Hematopoietic multipotent progenitor cell treated with erythropoietin and hydrocortisone succinate and interleukin-3 and kit ligand, for 17 days (in vitro differentiated cells): ENCODE data around the gene TRIO.

ENCODE experiments used
- DNase-seq: peaks from one replicate; pipeline ENCODE4 v3.0.0-alpha.2; 2015; ENCODE audit warnings: low spot score

The TRIO gene

DNA sequence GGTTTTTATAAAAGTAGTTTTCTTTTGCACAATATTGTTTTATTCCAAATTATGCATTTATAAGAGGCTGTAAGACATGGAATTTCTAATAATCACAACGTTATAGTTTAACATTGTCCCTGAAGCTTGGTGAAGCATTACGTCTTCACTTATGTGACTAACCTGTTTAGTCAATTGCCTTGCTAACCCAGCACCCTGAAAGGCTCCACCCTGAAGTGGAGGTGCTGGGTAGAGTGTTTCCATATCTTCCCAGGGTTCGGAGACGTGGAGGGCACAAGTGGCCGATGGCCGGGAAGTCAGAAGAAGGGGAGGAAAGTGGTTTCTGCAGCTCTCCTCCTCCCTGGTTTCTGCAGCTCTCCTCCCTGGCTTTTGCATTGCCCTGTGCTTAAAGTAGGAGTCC lies 83.4 kb downstream of the TRIO start:
- DNase-seq: no peak

DNA sequence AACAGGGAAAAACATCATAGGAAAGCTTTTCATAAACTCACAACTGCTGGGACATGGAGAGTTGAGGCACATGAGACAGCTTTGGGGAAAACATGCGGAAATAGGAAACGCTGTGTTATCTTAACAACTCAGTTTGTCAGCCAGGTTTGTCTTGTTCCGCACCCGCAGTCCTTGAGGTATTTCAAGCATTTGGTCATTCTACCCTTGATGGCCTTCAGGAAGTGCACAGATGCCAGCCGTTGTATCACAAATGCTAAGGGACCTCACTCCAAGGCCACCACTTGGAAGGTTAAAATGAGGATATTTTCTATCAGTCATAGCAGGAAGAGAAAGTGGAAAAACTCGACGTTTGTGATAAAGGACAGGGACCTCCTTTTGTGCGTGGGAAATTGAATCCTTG lies 83.8 kb downstream of the TRIO start:
- DNase-seq: no peak

DNA sequence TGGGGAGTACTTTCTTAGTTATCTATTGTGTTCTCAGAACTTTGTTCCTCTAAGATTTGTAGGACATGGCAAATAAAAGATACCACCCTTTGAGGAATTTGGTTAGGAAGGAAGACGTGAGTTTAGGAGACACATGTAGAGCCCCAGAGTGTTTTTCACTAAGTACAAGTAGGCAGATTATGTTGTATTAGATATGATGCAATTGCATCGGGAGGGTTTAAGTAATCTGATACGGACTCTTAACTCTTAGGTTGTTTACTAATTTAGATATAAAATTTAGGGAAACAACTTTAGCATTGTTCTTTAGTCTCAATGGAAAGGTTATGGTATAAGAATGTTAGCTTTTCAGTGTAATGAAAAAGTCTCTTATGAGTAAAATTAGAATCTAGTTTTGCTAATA lies 84.4 kb downstream of the TRIO start:
- DNase-seq: no peak

DNA sequence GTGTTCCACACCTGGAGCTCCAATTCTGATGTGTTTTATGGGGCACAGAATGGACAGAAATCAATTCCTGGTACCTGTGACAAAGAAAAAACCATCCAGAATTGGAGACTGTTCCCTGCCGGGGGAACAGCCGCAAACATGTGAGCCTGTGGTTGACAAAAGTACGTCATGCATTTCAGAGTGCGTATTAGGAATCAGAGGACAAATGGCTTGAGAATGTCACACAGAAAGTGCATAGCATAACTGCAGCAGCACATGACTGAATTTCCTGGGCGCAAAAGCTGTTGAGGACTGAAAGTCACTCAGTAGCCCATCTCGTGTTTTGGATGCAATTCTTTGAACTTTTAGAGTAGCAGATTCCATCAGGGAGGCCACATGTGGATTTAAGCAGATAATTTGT lies 85.1 kb downstream of the TRIO start:
- DNase-seq: no peak

DNA sequence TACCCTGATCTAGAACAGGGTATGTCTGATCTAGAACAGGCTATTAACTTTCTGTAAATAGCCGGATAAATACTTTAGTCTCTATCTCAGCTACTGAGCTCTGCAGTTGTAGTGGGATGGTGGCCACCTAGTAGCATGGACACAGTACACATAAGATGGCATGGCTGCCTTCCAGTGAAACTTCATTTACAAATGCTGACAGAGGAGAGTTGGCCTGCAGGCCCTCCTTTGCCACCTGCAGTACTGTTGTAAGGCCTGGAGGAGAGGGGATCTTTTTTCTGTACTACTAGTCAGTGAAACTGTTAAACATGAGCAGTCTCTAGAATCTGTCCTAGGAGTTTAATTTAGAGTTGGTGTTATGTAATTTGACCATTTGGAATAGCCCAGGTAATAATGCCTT lies 86.0 kb downstream of the TRIO start:
- DNase-seq: no peak

DNA sequence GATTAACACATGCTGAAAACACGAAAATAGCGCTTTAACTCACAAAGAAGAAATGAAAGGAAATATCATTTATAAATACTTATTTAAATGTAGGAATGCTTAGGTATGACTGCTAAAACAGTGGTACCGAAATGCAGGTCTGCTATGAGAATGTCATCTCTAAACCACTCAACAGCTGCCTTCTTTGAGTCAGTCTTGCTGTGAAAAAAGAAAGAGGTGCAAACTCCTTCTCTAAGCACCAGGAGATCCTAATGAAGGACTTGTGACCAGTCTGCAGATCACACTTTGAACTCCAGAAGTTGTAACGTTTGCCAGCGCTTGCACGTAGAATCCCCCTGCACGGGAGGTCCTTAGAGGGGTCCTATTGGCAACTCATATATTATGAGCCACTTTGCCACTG lies 86.6 kb downstream of the TRIO start:
- no peak for DNase-seq

DNA sequence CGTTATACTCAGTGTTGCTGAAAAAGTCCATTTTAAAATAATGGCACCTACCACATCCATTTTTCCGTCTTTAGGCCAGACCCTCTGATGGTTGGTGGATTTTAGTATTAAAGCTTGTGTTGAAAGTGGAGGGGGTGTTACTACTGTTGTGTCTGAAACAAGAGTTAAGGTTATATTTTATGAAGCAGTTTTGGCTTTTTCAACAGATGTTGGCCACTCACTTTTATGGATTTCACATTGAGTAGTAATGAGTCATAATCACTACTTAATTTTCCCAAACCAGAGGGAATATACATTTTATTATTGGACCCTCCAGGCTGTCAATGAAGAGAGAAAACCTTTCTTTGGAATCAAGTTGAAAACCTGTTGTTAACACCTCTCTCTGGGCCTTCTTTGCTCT lies 88.0 kb downstream of the TRIO start:
- DNase-seq: no peak

DNA sequence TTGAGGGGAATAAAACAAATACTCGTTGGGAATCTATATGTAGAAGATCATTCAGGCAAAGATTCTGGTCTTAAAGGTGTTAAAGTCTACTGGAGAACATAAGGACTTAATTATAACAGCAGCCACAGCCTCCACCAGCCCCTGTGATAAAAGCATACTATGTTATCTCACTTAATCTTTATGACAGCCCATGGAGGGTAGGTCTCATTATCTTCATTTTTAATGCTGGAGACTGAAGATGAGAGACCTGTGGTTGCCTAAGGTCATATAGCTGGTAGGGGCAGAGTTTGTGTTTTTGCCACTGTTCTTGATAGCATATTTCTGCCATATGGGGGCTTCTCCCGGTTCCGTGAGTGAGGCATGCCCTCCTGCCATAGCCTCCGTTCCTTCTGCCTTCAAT lies 88.7 kb downstream of the TRIO start:
- DNase-seq: no peak

DNA sequence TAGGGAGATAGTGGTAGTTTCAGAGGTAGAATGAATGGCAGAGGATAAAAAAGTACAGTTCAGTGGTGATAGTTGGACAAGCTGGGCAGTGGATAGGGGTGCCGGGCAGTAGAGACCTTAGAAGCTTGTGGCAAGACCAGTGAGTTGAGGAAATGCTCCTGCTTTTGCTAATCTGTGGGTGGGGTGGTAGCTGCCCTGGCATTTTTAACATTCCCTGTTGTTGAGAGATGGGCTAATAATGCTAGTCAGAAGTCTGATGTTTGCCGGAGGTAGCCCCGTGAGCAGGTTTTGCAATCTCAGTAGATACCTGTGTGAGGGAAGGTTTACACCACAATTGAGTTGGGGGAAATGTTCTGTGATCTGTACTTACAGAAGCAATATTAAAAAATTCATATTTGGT lies 91.1 kb downstream of the TRIO start:
- no peak for DNase-seq

DNA sequence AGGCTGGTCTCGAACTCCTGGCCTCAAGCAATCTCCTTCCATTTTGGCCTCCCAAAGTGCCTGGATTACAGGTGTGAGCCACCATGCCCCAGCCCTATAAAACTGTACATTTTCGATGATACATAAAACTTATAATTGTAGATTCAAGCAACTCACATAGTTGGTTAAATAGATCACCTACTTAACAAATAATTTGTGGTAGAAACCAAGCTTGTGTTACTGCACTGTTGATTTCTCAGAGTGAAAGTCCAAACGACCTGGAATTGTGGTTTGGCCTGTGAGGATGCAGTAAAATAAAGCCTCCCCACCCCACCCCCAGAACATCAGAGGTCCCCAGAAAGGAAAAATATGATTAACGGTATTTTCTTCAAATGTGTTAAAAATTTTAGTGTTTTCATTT lies 92.7 kb downstream of the TRIO start:
- DNase-seq: no peak

DNA sequence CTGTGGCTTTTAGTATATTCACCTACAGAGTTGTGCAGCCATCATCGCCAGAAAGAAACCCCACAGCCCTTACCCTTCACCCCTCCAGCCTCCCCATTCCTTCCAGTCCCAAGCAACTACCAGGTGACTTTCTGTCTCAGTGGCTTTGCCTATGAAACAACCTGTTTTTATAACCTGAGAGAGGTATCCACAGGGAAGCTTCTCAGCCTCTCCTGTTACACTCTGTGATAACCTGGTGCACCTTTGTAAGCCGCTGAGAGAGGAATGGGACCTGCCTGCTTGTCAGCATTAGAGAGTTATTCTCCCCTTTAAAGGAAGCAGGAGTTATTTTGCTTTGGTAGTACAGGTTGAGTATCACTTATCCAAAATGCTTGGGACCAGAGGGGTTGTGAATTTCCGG lies 93.6 kb downstream of the TRIO start:
- no peak for DNase-seq

DNA sequence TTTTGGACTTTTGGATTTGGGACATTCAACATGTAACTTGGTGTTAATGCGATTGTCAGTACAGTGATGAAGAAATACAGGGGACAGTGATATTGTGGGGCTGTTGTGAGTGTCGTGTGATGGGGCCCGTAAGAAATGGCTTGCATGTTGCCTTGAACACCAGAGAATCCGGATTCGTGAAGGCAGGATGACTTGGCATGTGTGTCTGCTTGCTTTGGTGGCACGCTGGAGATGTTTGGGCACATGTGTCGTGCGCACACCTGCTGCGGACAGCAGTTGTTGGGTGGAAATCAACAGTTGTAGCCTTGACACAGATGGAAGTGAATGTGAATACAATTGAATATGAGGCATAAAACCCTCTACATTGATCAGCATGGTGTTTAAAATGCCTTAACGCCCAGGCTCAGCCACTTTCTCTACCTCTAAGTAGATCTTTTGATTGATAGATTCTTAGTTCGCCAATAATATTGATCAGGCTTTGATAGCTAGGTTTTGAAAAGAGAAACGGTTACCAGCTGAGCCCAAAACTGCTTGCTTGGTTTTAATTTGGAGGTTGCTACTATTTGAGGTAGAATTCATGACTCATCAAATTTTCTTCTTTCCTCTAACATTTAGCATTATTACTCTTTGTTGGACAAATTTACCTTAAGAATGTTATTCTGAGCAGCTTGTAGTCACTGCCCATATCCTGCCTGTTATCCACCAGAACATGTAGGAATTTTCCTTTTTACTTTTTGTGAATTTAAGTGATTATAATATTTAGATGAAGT lies 94.4 kb downstream of the TRIO start:
- DNase-seq: no peak

DNA sequence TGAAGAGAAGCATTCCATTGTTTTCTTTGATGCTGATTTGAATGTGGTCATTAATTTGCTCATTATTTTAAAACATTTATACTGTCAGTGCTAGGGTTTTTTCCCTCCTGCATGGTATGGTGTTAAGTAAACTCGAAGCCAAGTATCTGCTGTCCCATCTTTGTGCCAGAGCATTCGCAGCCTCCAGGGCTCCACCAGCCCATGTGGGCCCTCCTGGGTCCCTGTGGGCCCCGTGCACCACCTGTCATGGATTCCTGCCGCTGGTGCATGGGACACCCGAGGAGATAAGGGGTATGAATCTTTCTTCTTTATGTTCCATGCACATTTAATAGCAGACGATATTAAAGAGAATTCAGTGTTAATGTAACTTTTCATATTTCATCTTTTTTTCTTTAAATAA lies 95.1 kb downstream of the TRIO start:
- DNase-seq: no peak

DNA sequence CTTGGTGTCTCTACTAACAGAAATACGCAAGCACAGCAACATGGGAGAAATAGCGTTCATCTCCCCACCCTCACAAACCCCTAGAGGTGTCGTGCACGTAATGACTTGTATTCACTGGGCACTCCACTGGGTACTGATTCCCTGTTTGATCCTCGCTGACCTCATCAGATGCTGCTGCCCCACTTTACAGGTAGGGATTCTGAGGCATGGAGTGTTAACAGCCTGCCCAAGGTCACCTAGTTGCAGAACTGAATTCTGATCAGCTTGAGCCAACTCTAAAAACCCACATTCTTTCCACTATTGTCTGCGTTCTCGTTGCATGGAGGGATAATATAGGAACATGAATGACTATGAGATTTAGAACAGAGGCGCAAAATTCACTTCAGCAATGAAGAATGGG lies 96.3 kb downstream of the TRIO start:
- DNase-seq: no peak

DNA sequence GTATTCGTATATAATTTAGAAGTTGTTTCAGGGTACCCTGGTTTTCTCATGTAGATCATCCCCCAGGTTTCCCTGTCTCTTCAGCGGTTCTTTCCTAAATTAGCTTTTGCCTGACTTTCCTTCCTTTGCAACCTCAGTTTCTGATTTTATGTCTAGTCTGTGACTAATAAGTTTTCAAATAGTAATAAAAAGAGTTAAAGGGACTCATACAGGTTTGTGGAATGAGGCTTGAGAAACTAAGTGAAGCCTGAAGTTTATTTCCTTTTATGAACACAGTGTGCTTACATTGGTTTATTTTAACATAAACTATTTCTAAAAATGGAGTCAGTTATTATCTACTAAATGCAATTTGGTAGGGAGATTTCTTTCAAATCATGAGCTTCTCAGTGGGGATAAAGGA lies 96.8 kb downstream of the TRIO start:
- DNase-seq: no peak

DNA sequence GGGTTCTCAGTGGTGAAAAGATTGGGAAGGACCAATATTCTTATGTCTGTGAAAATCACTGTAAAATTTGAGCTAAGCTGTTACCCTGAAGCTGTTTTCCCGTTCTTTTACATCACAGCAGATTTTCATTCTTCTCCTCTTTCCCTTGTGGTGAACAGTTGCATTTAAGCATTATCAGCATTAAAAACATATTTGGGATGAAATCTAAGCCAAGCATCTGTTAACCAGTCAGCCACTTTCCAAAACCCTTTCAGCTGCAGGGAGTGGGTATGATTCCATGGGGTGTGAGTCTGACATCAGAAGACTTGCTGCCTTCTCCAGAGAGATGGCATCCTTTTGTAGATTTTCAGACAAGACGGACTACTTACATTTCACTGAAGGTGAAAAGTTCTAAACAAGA lies 97.2 kb downstream of the TRIO start:
- no peak for DNase-seq

DNA sequence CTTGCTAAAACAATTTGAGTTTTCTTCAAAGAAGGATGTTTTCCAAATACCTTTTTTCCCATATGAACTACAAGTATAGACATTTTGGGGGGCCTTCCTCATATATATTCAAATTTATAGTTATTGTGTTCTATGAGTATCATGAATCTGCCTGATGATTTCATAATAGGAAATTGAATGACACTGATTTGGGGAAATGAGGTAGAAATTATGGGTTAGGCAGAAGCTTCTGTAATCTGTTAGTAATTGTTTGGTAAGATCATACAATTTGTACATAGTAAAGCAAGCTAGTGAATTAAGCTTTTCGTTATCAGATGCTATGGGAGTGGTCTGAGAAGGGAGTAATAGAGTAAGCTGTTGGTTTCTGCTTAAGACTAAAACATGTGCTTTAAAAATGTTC lies 98.0 kb downstream of the TRIO start:
- DNase-seq: no peak

DNA sequence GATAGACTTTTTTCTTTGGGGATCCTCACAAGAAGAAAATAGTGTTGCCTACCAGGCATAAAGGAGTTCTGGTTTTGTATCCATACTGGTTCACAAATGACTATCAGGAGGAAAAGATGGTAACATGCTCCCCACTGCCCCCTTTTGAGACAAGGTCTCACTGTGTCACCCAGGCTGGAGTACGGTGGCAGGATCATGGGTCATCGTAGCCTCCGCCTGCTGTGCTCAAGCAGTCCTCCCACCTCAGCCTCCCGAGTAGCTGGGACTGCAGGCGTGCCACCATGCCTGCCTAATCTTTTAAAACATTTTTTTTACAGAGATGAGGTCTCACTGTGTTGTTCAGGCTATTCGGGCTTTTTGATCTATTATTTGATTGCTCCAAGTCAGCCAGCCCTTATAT lies 99.3 kb downstream of the TRIO start:
- DNase-seq: no peak

DNA sequence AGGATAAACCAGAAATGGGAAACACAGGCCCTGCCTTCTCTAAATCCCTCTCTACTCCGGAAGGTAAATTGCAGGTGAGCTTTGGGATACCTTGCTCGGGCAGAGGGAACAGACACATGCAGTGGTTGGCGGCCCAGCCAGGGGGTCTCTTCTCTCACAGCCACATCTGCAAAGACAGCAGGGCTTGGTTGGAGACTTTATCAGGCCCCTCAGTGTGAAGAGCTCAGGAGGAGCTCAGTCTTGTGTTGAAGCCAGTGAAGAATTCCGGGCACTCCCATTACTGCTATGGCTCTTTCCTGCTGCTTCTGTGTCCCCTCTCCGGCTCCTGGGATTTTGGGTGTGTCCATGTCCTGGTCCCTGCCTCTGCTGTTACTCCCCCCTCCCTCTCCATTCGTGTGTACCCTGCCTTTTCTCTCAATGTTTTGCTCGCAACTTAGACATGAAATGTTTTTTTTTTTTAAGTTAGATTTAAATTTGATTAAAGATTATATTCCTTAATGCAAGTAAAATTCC lies 99.8 kb downstream of the TRIO start:
- no peak for DNase-seq

DNA sequence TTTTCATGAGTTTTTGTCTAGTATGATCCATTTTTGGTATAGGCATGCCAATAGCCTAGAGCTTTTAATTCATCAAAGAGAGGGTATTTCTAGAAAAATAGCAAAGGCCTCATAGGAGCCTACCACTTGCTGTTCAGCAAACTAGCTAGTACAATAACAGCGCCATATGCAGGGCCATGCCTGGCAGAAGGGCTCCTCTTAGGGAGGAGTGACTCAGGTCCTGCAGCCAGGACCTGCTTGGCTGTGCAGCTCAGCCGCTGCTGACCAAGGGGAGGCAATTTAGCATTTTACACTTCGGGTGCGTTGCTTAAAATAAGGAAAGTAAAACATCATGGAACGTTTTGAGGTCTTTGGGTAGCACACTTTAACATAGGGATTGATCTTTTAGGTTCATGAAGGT lies 100.6 kb downstream of the TRIO start:
- DNase-seq: no peak

DNA sequence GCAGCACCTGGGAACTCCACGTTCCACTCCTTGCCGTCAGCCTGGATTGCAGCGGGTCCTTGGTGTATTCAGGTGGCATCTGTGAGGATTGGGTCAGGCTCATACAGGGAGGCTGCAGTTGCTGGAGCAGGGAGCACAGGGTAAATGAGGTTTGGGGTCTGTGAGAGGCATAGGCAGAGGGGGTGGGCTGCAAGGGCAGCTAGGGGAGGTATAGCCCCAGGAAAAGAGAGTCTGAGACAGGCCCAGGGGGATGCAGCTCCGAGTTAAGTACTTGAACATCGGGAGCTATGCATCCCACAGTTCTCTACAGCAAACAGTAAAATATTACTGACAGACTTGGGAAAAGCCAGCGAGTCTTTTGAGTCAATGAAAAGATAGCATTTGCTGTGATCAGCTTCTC lies 101.6 kb downstream of the TRIO start:
- DNase-seq: no peak

DNA sequence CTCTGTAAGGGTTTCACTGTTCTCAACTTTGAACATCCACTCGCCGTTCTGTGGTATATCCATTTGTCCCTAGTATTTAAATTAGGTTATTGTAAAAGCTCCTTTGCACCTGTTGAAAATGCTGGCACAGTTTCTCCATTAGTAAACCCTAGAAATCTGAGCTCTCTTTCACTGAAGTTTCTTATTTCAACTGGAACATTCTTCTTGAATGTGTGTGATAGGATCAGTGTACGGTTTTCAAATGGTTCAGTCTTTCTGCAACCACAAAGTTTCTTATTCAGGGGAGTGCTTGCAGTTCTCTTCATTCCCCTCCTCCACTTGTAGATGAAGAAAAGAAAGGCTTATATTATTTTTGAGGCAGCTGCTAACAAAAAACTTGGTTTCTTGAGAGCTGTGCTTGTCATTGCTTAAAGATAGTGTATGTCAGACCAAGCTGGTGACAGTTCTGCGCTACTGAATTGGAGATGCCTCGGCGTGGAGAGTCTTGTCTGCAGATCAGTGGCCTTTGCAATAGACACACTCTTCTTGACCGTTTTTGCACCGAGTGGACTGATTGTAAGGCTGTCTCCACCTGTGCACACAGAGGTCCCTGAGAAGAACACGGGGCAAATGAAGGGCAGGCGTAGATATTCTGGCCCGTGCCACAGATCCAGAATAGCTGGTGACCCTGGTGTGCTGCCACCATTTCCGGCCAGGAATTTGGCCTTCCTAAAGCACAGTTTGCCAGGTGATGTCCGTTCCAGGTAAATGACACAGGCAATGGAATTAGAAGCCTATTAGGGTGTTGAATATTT lies 102.2 kb downstream of the TRIO start:
- DNase-seq: no peak

DNA sequence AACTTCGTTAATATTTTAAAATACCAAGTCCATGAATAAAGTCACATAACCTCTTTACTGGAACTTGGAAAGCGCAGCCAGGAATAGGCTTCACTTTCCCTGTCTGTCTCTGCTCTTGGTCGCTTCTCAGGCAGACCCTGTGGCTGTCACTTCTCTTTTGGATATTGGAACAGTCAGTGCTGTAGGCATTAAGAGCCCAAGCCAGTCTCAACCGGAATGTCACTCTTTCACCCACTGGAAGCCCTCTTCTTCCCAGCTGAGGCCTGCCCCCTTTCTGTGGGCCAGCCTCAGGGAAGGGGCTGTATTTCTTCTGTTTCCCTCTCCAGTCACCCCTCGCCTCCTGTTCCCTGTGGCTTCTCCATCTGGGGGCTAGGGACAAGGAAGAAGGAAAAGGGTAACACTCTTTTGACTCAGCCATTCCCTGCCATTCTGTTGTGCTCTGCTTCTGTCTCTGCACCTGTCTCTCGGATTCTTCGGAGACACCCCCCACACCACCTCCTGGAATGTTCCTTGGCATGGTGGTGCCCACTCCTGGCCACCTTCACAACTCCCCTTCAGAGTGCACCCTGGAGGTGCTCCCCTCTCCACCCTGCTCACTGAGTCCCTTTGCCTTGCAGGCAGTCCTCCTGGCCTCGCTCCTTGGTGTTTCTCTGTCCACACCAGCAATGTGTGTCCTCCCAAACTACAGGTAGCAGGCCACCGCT lies 103.4 kb downstream of the TRIO start:
- DNase-seq: no peak
